DOHH2 (cell line): ENCODE measurements around the gene RABGAP1.

Source experiments
- EZH2phosphoT487 ChIP-seq: fragments of 200-600 bp; sonication (generic); IDR thresholded peaks from 2 replicates; pipeline ENCODE4 v1.6.1; 2017; ENCODE audit warnings: borderline replicate concordance, mild to moderate bottlenecking, antibody characterized with exemption, low read length, moderate library complexity, mixed read lengths
- TF ChIP-seq, protein P1 (sequence below): fragments of 200-600 bp; sonication (generic); IDR thresholded peaks from one replicate; pipeline ENCODE4 v1.5.1; 2014; ENCODE audit warnings: antibody characterized with exemption, mild to moderate bottlenecking, low read depth, low read length; ENCODE audit not compliant: poor library complexity, severe bottlenecking

DNA sequence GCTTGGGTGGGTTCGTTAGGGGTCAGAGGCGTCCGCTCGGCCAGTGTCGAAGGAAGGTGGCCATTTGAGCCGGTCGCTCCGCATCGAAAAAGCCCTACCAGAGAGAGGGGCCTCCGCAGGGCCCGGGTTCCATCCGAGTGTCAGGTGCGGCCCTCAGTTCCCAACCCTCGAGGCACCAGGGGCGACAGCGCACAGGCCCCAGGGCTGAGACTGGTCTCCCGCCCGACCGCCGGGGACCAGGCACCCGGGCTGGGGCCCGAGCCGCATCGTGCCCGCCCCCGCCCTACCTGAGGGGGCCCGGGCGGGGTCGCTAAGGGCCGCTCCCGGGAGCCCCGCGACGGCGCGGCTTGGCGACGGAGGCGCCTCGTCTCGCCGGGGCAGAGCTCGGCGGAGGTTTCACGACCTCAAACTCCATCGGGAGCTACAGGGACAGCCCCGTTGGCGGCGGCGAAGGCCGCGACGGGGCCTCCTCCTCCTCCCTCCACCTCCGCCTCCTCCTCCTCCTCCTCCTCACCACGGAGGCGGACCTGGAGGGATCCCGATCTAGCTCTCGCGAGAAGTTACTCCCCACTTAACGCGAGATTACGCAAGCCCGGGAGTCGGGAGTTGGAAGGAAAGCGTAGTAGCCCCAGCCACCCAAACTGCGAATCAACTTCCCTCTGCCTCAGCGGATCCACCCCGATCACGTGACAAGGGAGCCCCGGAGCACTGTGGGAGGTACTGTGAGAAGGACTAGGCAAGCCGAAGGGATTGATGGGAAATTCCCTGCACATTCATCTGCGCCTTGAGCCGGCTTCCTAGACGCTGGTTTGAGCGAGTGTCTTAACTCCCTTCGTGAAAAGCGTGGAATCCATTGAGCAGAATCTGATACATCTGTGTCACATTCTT lies 35.8 kb upstream of the RABGAP1 start, which contains the start of gene RC3H2:
- TF ChIP-seq, protein P1, sequence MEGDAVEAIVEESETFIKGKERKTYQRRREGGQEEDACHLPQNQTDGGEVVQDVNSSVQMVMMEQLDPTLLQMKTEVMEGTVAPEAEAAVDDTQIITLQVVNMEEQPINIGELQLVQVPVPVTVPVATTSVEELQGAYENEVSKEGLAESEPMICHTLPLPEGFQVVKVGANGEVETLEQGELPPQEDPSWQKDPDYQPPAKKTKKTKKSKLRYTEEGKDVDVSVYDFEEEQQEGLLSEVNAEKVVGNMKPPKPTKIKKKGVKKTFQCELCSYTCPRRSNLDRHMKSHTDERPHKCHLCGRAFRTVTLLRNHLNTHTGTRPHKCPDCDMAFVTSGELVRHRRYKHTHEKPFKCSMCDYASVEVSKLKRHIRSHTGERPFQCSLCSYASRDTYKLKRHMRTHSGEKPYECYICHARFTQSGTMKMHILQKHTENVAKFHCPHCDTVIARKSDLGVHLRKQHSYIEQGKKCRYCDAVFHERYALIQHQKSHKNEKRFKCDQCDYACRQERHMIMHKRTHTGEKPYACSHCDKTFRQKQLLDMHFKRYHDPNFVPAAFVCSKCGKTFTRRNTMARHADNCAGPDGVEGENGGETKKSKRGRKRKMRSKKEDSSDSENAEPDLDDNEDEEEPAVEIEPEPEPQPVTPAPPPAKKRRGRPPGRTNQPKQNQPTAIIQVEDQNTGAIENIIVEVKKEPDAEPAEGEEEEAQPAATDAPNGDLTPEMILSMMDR, result no peak
- no peak for TF ChIP-seq EZH2phosphoT487
